ENCODE results near the gene CHD6.

Gene CHD6

GRCh38 chr20:41505184-41505583, 113.0 kb downstream of the CHD6 start:
- DNase-seq: no peak

GRCh38 chr20:41501376-41501775, 116.8 kb downstream of the CHD6 start:
- no peak for DNase-seq

GRCh38 chr20:41499961-41500725, 118.0 kb downstream of the CHD6 start:
- no peak for DNase-seq

GRCh38 chr20:41499064-41499463, 119.1 kb downstream of the CHD6 start:
- DNase-seq: no peak

- DNase-seq: no peak
Measured at GRCh38 chr20:41497186-41497895, 120.8 kb downstream of the CHD6 start.

GRCh38 chr20:41494451-41494850, 123.7 kb downstream of the CHD6 start:
- no peak for DNase-seq

GRCh38 chr20:41483553-41483930, 134.6 kb downstream of the CHD6 start:
- no peak for DNase-seq

- DNase-seq: no peak
Measured at GRCh38 chr20:41482647-41483552, 135.3 kb downstream of the CHD6 start.

- no peak for DNase-seq
Measured at GRCh38 chr20:41480054-41480770, 138.0 kb downstream of the CHD6 start.

- no peak for DNase-seq
Measured at GRCh38 chr20:41479113-41479512, 139.1 kb downstream of the CHD6 start.

- no peak for DNase-seq
Measured at GRCh38 chr20:41478026-41478425, 140.2 kb downstream of the CHD6 start.

GRCh38 chr20:41476446-41476845, 141.7 kb downstream of the CHD6 start:
- DNase-seq: no peak

GRCh38 chr20:41476013-41476441, 142.2 kb downstream of the CHD6 start:
- DNase-seq: no peak

GRCh38 chr20:41475503-41475902, 142.7 kb downstream of the CHD6 start:
- DNase-seq: no peak

GRCh38 chr20:41470362-41471095, 147.6 kb downstream of the CHD6 start:
- DNase-seq: no peak

- DNase-seq: no peak
Measured at GRCh38 chr20:41469868-41470267, 148.3 kb downstream of the CHD6 start.

GRCh38 chr20:41468994-41469600, 149.1 kb downstream of the CHD6 start:
- no peak for DNase-seq

- no peak for DNase-seq
Measured at GRCh38 chr20:41467690-41468089, 150.5 kb downstream of the CHD6 start.

- DNase-seq: no peak
Measured at GRCh38 chr20:41467220-41467619, 151.0 kb downstream of the CHD6 start.

- no peak for DNase-seq
Measured at GRCh38 chr20:41463567-41463966, 154.6 kb downstream of the CHD6 start.

- no peak for DNase-seq
Measured at GRCh38 chr20:41462372-41463161, 155.6 kb downstream of the CHD6 start.
